K562 (cell line): Measurements from ENCODE around the gene RSPH1. TPM values are rescaled to one million over a fixed set of nuclear protein-coding genes. Genes with fewer than 3 reads are reported as not detected.

Experiments used
- CBX2 ChIP-seq: fragments of 200-600 bp; sonication (generic); IDR thresholded peaks from one replicate; pipeline ENCODE4 v1.6.1; 2012; ENCODE audit warnings: mild to moderate bottlenecking, low read length, inconsistent platforms; ENCODE audit not compliant: insufficient read depth, poor library complexity, severe bottlenecking
- HSF4 ChIP-seq: fragments of 250-450 bp; sonication (Bioruptor Pico); IDR thresholded peaks from 2 replicates; pipeline ENCODE4 v2.1.2; 2022; ENCODE audit warnings: mild to moderate bottlenecking, moderate library complexity, borderline replicate concordance
- LARP7 ChIP-seq: fragments of 450-650 bp; IDR thresholded peaks from 2 replicates; pipeline ENCODE4 v1.6.1; 2016
- OTX1 ChIP-seq: fragments of 450-650 bp; formaldehyde crosslinking; IDR thresholded peaks from 2 replicates; pipeline ENCODE4 v1.4.0; 2022; ENCODE audit warnings: mild to moderate bottlenecking
- SREBF2 ChIP-seq: sonication (generic); formaldehyde crosslinking; IDR thresholded peaks from 2 replicates; pipeline ENCODE4 v1.4.0; 2020; ENCODE audit warnings: mild to moderate bottlenecking, missing genetic modification reagents
- polyA plus RNA-seq, 8 experiments: library from polyadenylated mRNA; depleted of rRNA in 4 of 8; stranded (reverse) in 5 of 8; unstranded in 3 of 8; fragments of >200 nt; fragmentation: Nextera tagmentation in 2 of 8; fragmentation: Illumina TruSeq in 1 of 8; extraction: Ambion mirVana in 2 of 8; extraction: Trizol in 1 of 8; gene quantifications; 2 replicates each; pipeline versions ENCODE4 v1.2.1 to v1.2.3, GENCODE V29; 2011 to 2014; ENCODE audit warnings: inconsistent platforms in 1 of 8, missing spikeins in 1 of 8
- total RNA-seq, 7 experiments: library from RNA; depleted of rRNA in 6 of 7; stranded (reverse); fragments of >200 nt in 6 of 7; fragmentation: Illumina TruSeq in 2 of 7; extraction: Trizol in 2 of 7; gene quantifications; 2 replicates each; pipeline versions ENCODE4 v1.2.1 to v1.2.3, GENCODE V29; 2011 to 2021; ENCODE audit warnings: low replicate concordance in 1 of 7
- TF ChIP-seq, protein P1 (sequence below), 2 experiments: fragments of 450-650 bp; IDR thresholded peaks; 2 replicates each; pipeline ENCODE4 v1.6.1; 2016; ENCODE audit warnings: mild to moderate bottlenecking in 2 of 2, borderline replicate concordance in 1 of 2, low read depth in 1 of 2, moderate library complexity in 1 of 2
- TF ChIP-seq, protein P2 (sequence below): sonication (generic); formaldehyde crosslinking; IDR thresholded peaks from 2 replicates; pipeline ENCODE4 v1.9.0; 2022; ENCODE audit warnings: mild to moderate bottlenecking, missing genetic modification reagents

RSPH1 gene
- total and polyA plus RNA-seq, 9 of the 15 experiments (the other 6 are each of a cell fraction or from before 2014, with no cell fraction given), result 0.17 TPM; not detected in 8

DNA sequence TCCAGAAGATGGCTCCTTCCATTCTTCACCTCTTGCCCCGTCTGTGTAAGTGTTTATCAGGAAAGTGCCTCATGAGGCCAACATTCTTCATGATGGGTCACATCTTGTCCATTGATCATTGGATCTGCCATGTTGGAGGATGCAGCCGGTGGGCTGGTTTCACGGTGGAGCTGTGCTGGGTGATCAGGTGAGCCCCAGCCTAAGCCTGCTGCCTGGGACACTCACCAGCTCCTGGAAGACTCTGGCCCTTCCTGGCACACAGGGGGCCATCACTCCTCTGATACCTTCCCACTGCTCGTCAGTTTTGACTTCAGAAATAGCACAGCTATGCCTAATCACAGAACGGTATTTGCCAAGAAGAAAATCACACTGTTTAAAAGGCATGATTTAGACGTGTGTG lies 54.1 kb downstream of the RSPH1 start (continued):
- TF ChIP-seq, protein P1, sequence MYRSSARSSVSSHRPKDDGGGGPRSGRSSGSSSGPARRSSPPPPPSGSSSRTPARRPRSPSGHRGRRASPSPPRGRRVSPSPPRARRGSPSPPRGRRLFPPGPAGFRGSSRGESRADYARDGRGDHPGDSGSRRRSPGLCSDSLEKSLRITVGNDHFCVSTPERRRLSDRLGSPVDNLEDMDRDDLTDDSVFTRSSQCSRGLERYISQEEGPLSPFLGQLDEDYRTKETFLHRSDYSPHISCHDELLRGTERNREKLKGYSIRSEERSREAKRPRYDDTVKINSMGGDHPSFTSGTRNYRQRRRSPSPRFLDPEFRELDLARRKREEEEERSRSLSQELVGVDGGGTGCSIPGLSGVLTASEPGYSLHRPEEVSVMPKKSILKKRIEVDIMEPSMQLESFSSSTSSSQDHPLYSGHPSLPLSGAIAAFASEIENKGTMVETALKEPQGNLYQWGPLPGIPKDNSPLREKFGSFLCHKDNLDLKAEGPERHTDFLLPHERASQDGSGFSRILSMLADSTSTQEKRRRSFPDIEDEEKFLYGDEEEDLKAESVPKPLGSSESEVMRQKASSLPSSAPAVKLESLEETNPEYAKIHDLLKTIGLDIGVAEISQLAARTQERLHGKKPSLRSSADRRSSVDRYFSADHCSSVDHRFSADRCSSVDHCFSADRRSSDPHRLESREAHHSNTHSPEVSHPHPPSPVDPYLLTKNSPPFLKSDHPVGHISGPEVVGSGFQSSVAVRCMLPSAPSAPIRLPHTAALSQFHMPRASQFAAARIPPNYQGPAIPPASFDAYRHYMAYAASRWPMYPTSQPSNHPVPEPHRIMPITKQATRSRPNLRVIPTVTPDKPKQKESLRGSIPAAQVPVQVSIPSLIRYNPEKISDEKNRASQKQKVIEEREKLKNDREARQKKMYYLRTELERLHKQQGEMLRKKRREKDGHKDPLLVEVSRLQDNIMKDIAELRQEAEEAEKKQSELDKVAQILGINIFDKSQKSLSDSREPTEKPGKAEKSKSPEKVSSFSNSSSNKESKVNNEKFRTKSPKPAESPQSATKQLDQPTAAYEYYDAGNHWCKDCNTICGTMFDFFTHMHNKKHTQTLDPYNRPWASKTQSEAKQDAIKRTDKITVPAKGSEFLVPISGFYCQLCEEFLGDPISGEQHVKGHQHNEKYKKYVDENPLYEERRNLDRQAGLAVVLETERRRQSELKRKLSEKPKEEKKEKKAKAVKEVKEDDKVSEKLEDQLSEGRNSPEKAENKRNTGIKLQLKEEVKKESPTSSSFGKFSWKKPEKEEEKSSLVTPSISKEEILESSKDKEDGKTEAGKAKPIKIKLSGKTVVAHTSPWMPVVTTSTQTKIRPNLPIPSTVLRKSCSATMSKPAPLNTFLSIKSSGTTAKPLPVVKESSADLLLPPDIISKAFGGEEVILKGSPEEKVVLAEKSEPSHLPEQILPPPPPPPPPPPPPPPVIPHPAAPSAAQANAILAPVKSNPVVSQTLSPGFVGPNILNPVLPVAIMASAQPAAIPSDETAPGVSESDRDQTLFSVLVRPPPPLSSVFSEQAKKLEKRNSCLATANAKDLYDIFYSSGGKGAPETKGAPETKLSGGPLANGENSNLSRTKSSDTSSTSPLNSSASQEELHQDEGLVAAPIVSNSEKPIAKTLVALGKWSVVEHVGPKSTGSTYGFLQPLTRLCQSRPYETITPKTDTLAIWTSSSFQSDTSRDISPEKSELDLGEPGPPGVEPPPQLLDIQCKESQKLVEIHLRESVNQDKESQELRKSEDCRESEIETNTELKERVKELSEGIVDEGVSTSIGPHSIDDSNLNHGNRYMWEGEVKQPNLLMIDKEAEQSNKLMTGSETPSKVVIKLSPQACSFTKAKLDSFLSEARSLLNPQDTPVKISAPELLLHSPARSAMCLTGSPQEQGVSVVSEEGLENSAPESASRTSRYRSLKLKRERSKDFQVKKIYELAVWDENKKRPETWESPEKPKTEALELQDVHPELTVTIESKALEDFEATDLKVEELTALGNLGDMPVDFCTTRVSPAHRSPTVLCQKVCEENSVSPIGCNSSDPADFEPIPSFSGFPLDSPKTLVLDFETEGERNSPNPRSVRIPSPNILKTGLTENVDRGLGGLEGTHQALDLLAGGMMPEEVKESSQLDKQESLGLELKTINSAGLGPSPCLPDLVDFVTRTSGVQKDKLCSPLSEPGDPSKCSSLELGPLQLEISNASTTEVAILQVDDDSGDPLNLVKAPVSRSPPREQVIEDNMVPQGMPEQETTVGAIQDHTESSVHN (IDR thresholded peaks at IDR 0.05; ENCODE audit: borderline replicate concordance in 1 of 2, low read depth in 1 of 2), result no peak
- TF ChIP-seq LARP7, result no peak
- TF ChIP-seq SREBF2, result no peak
- TF ChIP-seq, protein P2, sequence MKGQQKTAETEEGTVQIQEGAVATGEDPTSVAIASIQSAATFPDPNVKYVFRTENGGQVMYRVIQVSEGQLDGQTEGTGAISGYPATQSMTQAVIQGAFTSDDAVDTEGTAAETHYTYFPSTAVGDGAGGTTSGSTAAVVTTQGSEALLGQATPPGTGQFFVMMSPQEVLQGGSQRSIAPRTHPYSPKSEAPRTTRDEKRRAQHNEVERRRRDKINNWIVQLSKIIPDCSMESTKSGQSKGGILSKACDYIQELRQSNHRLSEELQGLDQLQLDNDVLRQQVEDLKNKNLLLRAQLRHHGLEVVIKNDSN (CRISPR knock-in tag), result no peak
- TF ChIP-seq CBX2, result no peak
- TF ChIP-seq OTX1 (CRISPR knock-in tag), result no peak
- no peak for TF ChIP-seq HSF4 (CRISPR knock-in tag)
- TF ChIP-seq, all 486 proteins: peak for 0
